ENCODE results near the gene FN3K.
"Not testable (repeated sequence)": the region's sequence is repeated elsewhere in the genome, so short reads cannot be mapped to it uniquely, and the experiment has no call there.

The FN3K gene

DNA sequence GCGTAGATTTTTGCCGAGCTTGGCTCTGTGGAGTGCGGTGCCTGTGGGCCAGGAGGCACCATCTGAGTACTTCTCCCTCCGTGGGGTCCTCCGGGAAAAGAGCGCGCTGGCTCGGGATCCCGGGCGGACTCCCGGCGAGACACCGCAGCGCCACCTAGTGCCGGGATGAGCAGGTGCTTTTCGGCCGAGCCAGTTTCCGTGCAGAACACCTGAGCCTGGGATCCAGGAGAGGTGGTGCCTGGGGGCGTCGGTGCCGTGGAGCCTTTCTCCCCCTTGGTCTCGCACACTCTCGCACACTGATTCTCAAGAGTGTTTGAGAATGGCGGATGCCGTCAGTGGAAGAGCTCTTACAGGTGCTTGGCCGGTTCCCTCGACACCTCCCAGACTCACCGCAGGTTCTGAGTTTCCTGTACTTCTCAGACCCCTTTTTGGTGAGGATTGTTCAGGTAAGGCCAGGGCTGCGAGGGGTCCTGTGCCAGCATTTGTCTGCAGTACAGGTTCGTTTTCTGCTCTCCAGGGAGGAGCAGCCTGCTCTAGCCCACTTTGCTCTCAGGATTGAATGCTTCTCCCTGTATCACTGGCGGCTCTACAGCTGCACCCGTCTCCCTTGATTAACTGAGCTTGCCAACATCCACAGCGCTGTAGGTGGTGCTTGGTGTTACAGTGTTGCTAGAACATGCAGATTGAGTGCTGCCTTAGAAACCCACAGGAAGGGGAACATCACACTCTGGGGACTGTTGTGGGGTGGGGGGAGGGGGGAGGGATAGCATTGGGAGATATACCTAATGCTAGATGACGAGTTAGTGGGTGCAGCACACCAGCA is 39.8 kb downstream of the FN3K start:
- DNase-seq, result peak; percentile 34

DNA sequence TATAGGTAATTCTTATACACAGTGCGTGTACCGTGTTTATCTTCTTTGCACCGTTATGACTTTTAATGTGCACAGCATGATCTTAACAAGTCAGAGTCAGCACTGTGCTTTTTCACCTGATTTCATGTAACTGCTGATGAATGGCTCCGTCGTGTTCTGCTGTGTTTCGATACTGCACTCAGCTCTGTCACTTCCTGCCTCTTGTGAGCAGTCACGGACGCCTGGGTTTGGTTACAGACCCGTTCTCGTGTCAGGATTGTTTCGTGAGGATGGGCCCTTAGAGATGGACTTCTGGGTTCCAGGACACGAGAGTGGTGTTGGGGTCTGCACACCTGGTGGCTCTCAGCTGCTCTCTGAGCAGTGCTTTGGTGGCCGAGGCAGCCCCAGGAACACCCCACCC is 41.0 kb downstream of the FN3K start:
- no peak for DNase-seq

DNA sequence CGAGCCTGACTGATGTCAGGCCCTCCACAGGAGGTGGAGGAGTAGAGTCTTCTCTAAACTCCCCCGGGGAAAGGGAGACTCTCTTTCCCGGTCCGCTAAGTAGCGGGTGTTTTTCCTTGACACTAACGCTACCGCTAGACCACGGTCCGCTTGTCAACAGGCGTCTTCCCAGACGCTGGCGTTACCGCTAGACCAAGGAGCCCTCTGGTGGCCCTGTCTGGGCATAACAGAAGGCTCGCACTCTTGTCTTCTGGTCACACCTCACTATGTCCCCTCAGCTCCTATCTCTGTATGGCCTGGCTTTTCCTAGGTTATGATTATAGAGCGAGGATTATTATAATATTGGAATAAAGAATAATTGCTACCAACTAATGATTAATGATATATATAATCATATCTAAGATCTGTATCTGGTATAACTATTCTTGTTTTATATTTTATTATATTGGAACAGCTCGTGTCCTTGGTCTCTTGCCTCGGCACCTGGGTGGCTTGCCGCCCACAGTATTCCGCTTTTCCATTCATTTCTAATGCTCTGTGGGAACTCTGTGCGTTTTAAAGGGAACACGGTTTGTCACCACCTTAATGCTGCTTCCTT is 42.5 kb downstream of the FN3K start:
- DNase-seq, result not testable (repeated sequence)

DNA sequence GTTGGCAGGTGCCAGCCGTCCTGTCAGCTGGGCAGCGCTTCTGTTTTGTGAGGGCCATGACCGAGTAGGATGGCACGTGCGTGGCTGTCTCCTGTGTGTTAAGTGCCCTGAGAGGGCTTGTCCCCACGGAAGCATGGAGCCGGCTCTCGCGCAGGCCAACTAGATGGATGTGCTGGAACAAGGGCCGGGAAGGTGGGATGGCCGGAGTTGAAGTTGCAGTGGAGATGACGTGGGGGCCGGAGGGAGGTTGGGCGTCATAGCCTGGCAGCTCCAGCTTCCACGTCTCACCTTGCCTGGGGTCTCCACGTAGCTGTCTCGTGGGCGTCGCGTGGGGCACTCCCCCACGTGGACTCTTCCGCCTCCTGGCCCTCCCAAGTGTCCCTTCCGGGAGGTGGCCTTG is 44.1 kb downstream of the FN3K start:
- no peak for DNase-seq

DNA sequence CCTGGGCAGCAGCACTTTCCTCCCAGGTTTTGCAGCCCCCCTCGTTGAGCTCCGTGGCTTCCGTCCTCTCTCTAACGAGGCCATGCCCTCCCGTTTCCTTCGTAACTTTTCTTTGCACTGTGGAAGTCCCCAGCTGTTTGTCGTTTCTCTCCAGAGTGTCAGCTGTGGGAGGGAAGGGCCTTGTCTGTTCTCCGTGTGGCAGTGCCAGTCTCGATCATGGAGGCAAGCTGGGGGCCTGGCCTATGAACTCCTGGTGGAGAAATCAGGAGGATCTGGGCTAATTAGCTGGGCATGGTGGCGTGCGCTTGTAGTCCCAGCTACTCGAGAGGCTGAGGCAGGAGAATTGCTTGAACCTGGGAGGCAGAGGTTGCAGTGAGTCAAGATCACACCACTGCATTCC is 44.8 kb downstream of the FN3K start:
- DNase-seq, result no peak

DNA sequence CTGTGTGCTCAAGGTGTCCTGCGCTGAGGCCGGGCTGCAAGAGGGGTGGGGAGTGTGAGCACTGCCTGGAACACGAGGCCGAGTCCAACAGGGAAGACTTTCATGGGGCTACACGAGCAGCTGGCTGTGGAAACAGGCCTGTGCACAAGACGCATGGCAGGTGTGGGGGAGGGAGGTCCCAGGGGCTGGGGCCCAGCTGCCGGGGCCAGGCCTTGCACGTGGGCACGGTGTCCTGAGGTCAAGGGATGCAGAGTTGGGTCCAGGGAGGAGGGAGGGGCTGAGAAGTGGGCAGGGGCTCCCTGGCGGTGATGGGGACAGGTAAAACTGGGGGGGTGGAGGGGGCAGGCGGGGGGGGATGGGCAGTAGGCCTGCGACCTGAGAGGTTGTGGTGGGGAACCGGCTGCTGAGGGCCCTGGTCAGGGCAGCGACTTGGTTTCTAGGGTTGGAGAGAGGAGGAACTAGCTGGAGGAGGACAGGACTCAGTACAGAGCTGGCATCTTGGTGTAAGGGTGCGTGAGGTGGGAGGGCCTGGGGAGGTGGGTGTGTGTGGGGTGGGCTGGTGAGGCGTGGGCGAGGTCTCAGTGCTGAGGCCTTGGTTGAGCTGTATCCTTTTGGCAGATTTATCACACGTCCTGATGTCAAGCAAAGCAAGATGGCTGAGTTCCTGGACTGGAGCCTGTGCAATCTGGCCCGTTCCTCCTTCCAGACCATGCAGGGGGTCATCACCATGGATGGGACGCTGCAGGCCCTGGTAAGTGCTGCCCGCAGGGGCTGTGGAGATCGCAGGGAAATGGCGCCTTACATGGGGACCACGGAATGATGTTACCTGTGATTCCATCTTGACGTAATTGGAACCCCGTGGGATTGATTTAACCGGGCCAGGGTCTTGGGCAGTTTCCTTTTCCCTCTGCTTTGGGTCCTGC is 45.8 kb downstream of the FN3K start:
- no peak for DNase-seq

DNA sequence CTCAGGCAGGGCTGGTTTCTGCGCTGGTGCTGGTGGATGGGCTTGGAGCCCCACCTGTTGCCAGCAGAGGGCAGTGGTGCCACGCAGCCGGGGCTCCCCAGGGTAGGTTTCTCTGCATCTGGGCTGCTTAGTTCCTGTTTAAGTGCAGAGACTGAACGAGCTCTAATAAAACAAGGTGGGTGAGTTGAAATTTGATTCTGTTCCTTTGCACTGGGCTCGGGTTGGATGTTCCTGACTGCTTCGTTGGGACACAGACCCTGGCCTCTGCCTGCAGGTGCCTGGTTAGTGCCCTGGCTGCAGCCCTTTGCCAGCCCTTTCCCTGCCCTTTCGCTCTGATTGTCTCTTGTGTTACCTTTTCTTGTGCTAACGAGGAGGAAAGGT is 46.5 kb downstream of the FN3K start:
- DNase-seq, result peak; percentile 27

DNA sequence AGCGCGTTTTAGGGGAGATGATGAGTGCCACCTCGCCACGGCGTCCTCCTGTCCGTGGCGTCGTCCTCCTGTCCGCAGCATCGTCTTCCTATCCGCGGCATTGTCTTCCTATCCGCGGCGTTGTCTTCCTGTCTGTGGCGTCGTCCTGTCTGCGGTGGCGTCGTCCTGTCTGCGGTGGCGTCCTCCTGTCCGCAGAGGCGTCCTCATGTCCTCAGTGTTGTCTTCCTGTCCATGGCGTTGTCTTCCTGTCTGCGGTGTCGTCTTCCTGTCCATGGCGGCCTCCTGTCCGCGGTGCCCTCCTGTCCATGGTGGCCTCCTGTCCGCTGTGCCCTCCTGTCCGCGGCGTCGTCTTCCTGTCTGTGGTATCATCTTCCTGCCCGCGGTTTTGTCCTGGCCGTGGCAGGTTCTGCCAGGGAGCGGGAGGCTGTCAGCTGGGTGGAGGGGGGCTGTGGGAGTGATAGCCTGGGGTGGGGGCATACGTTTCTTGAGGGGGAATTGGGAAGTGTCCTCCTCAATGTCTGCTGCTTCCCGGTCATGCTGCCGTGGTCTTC is 47.3 kb downstream of the FN3K start:
- no peak for DNase-seq

DNA sequence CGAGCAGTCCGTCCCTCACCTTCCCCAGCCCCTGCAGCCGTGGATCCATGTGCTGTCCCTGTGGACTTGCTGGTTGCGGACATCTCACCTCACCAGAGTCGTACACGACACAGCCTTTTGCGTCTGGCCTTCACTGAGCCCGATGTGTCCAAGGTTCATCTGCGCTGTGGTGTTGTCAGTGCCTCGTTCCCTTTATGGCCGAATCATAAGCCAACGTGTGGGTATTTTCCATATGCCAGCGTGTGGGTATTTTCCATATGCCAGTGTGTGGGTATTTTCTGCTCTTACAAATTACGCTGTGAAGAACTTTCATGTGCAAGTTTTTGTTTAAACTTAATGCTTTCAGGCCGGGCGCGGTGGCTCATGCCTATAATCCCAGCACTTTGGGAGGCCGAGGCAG is 48.1 kb downstream of the FN3K start:
- no peak for DNase-seq

DNA sequence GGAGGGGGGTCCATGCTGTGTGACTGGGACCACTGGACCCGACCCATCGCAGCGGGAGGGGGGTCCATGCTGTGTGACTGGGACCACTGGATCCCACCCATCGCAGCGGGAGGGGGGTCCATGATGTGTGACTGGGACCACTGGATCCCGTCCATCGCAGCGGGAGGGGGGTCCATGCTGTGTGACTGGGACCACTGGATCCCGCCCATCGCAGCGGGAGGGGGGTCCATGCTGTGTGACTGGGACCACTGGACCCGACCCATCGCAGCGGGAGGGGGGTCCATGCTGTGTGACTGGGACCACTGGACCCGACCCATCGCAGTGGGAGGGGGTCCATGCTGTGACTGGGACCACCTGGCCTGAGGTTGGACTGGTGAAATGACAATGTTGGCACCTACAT is 50.2 kb downstream of the FN3K start:
- not testable (repeated sequence) for DNase-seq

DNA sequence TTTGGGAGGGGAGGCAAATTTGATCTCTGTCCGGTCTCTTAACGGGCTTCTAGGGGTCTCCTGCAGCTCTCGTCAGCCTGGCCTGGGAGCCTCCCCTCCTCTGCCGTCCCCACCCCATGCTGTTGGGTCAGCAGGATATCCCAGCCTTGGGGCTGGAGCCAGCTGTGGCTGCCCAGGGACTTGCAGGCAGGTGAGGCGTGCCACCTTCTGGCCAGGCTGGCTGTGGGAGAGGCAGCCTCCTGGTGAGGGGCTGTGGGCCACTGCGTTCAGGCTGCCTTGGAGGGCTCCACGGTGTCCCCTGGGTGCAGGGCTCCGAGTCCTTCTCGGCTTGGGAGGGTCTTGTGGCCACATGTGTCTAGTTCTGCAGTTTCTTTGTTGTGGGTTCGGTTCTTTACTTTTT is 51.0 kb downstream of the FN3K start:
- DNase-seq, result no peak

DNA sequence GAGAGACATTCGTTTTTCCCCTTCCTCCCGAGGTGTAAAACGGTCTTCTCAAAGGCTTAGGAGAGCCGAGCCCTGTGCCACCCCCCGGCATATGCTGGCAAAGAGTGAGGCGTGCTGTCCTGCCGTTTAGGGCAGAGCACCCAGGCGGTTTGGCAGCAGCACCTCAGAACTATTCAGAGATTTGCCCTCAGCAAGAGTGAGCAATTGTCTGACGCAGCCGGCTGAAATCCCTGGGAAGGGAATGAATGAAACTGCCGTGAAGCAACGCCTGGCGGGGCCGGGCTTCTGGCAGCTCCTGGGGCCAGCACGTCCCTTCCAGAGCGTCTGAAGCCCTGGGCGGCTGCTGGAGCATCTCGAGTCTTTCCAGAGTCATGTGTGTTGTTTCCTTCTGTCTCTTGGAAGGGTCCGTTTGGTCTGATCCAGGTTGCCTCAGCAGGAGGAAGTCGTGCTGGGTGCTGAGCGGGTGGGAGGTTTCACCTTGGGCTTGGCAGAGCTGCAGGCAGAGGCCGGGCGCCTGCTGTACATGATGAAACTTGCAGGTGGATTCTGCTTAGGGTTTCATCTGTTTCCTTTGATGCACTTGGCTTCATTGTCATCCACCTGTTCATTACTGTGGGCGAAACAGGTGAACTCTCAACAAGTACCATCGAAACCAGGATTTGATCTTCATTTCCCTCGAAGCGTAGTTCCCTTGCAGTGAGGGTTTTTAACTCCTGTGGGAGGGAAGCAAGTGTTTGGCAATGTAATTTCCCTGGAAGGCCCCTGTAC is 51.9 kb downstream of the FN3K start:
- no peak for DNase-seq

DNA sequence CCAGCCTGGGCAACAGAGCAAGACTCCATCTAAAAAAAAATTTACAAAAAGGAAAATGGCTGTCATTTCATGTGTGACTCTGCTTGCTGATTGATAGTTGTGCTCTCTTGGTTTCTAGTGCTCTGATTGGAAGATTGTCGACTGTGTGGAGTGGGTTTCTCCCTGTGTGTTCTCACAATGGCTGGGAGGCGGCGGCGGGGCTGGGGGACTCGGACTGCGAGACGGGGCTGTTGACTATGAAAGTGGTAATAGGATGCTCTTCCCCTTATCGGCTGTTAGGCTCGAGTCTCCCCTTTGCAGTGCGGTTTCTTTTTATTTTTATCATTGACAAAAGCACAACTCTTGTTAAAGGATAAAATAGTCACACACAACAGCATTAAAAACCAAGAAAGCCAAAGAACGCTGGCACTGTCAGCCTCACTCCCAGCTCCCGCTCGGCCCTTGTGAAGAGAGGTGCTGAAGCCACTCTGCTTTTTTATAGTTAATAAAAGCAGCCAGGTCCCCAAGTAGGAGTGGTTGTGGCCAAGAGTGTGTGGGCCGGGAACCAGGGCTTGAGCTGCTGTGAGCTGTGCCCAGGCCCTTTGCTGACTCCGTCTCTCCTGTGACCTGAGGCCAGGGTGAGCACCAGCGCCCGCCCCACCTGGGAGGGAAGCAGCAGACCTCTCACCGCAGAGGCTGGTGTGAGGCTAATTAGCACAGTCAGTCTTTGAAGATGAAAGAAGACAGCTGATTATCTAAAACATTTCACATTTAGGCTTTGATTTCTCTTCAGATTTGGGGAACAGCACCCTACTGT is 53.0 kb downstream of the FN3K start:
- DNase-seq, result no peak

DNA sequence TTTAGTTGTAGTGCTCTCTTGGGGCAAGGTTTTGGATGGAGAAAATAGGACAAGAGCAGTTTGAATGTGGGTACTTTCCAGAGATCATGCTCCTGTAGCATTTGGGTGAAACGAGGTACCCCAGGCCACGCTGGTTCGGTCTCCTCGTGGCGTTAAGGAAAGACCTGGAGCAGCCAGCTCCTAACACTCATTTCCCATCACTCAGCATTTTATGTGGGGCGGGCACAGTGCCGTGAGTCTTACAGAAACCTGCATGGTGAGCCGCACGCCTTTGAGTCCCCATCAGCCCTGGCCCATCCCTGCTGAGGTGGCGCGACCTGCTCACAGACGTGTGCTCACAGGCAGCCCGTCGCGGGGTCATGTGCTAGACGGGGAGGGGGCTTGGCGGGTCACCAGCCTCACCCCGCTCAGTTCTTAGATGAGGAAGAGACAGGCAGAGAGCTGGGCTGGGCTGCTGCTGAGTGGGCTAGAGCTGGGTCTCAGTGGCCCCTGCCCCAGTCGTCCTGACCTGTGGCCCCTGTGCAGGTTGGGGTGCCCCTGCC is 53.7 kb downstream of the FN3K start:
- no peak for DNase-seq

DNA sequence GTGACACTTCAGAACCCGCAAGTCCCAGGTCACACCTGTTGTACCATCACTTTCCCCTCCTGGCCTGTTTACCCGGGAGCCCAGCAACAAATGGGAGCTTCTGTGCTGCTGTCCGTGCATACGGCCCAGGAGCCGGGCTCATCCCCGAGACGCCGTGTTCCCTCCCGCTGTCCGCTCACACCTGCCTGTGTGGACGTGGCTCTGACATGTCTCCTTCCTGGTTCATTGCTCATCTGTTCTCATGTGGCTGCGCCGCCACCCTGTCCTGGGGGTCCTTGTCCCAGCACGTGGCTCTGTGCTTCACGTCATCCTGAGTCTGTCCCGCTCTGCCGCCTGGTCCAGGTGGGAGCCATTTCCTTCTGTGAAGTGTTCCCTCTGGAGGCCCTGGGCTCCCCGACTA is 54.4 kb downstream of the FN3K start:
- DNase-seq, result no peak

DNA sequence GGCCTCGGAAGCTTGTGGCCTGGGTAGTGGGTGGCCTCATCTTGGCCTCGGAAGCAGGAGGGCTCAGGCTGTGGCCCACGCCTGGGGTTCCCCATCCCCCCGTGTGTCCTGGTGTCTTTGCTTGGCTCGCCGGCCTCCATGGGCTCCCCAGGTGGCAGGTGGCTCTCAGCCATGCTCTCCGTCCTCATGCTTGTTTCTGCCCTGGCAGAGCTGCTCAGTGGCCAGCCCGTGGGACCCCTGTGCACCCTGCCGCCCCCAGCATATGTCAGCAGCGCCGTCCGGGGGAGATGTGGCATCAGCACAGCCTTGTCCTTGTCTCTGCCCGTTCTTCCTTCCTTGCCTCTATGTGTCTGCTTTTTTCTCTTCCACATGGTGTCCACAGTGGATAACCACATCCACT is 55.0 kb downstream of the FN3K start:
- no peak for DNase-seq

DNA sequence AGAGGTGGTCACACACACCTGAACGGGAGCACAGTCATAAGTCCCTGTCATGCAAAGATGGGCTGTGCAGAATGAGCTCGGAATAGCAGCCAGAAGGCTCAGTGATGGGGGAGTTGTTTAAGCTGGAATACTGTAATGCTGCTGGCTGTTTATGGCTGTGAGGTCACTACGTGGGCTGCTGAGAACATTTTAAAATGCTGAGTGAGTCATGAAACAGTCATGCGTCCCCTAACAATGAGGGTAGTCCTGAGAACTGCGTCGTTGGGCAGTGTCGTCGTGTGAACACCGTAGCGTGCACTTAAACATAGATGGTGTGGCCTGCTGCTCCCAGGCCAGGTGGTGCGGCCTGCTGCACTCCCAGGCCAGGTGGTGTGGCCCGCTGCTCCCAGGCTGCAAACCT is 56.1 kb downstream of the FN3K start:
- DNase-seq, result no peak

DNA sequence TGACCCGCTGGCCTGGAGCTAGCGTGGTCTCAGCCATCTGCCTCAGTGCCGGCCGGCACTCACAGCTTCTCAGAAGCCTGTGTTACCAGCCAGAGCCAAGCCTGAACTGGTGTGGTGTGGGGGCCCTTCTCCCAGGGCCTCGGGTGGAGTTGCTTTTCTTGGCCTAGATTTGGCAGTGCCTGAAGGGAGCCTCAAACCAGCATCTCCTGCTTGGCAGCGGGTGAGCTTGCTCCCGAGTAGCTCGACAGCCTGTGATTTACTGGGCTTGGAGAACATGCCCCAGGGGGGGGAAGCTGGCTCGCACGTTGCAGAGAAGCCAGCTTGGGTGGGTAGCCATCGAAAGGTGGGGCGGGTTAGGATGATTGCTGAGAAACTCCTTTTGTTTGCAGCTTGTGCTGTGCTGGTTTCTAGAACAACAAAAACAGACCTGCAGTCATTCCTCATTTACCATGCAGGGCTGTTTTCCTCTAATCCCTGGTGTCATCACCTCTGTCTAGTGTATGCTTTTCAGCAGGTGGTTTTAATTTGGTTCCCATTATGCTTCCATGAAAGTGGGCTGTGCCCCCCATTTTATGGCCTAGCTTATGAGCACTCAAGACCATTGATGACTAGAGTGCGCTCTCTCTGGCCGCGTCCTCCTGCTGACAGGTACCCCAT is 58.7 kb downstream of the FN3K start:
- DNase-seq, result peak; percentile 58

DNA sequence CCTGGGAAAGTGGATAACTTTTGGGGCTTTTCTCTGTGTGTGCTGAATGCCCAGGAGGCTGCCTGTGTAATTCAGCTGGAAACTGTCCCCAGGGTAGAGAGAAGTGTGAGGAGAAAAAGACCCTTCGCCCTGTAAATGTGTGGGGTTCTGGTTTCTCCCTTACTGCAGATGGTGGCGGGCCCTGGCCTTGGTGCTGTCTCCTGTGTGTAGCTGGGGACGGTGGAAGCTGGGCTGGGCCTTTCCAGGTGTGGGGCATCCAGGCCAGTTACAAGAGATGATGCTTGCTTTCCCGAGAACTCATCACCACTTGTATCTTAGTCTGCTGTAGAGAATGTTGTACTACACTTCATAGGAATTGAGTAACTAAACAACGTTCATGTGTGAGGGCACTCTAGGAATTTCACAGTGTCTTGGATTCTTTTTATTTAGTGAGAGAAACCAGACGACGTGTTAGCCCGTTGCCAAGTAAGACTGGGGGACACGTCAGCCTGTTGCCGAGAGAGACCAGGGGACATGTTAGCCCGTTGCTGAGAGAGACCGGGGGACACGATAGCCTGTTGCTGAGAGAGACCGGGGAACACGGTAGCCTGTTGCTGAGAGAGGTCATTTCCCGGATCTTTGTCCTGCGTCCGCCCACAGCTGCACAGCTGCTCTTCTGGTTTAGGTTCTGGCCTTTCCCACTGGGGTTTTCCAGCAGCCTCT is 59.5 kb downstream of the FN3K start:
- DNase-seq, result no peak

DNA sequence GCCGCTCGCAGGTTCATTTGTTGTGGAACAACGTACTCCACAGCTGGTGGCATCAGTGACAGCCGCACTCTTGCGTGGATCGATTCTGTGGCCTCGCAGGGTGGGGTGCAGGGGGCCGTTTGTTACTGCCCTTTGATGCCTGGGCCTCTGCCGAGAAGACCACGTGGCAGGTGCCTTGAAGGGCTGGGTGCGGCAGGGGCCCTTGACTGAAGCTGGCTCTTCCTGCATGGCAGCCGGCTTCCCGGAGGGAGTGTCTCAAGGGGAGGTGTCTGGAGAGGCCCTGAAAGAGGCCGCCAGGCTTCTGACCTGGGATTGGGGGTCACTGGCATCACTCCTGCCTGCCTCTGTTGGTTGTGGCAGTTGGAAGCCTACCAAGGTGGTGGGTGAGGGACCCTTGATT is 60.2 kb downstream of the FN3K start:
- no peak for DNase-seq
